Fibroblast of the aortic adventitia (primary cell): ENCODE results near the gene CAMKK1. TPM values are rescaled to one million over a fixed set of nuclear protein-coding genes. Genes with fewer than 3 reads are reported as not detected.
A peak's percentile ranks its signal among the peaks of the same experiment; 100 is the strongest.

Experiments used
- DNase-seq: peaks from one replicate; pipeline ENCODE4 v3.0.0-alpha.2; 2010; ENCODE audit warnings: low read depth
- H3K4me3 ChIP-seq: 2 replicates; pipeline ENCODE4 v1.5.1; 2011; ENCODE audit warnings: low read depth, mild to moderate bottlenecking, control low read depth, low read length, moderate library complexity
- total RNA-seq: library from RNA; depleted of rRNA; stranded (reverse); fragments of >200 nt; gene quantifications from 2 replicates; pipeline ENCODE4 v1.2.3, GENCODE V29; 2012; ENCODE audit warnings: low replicate concordance
- TF ChIP-seq, protein P1 (sequence below): IDR thresholded peaks from 2 replicates; pipeline ENCODE4 v1.5.1; 2011; ENCODE audit warnings: mild to moderate bottlenecking, low read length, control low read depth, inconsistent platforms; ENCODE audit not compliant: insufficient read depth

CAMKK1 gene
- total RNA-seq, 1 donor, result 17.7 TPM

DNA sequence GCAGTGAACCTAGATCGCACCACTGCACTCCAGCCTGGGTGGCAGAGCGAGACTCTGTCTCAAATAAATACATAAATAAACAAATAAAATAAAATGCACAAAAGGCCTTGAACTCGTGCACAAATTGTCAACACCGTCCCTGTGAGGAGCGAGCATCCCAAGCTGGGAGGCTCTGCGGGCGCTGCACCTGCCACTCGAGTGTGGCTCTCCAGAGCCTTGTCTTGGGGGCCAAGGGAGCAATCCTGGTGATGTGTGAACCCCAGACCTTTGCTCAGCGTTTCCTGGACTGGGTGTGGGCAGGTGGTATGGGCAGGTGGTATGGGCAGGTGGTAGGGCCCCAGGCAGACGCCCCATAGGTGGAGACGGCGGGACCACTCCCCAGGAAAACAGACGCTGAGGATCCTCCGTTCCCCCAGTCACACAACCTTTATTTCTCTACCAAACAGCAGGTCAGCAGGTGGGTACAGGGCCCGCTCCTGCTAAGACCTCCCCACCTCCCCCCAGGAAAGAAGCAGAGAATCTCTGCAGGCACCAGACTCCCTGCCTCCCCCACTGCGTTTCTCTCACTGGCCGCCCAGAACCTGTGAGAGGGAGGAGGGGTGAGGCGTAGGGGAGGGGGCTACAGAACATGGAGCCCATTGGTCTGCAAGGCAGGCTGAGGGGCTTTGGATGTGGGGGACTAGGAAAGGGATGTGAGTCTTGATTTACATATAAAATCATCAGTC lies 30.8 kb upstream of the CAMKK1 start:
- TF ChIP-seq, protein P1, sequence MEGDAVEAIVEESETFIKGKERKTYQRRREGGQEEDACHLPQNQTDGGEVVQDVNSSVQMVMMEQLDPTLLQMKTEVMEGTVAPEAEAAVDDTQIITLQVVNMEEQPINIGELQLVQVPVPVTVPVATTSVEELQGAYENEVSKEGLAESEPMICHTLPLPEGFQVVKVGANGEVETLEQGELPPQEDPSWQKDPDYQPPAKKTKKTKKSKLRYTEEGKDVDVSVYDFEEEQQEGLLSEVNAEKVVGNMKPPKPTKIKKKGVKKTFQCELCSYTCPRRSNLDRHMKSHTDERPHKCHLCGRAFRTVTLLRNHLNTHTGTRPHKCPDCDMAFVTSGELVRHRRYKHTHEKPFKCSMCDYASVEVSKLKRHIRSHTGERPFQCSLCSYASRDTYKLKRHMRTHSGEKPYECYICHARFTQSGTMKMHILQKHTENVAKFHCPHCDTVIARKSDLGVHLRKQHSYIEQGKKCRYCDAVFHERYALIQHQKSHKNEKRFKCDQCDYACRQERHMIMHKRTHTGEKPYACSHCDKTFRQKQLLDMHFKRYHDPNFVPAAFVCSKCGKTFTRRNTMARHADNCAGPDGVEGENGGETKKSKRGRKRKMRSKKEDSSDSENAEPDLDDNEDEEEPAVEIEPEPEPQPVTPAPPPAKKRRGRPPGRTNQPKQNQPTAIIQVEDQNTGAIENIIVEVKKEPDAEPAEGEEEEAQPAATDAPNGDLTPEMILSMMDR, result no peak

DNA sequence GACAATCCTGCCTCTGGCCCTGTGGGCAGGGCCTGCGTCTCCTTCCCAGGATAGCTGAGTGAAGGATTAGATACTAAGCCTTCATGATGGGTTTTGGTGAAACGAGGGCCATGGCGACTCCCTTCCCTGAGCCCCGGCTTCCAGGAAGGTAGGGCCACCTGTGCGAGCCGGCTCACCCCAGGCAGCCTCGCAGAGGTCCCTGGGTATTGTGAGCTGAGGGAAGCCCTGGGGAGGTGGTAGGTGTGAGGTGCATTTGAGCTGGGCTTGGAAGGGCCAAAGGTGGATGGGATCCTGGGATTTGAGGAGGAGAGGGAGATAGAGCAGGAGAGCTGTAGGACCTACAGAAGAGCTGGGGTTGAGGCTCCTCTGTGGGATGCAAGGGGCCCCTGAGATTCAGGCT lies 29.9 kb upstream of the CAMKK1 start:
- TF ChIP-seq, protein P1, result no peak
- no peak overlapping the region for H3K4me3 ChIP-seq
- no peak for DNase-seq

More for the DNA sequence above, 30.8 kb upstream of the CAMKK1 start:
- DNase-seq, result no peak
- no peak overlapping the region for H3K4me3 ChIP-seq

DNA sequence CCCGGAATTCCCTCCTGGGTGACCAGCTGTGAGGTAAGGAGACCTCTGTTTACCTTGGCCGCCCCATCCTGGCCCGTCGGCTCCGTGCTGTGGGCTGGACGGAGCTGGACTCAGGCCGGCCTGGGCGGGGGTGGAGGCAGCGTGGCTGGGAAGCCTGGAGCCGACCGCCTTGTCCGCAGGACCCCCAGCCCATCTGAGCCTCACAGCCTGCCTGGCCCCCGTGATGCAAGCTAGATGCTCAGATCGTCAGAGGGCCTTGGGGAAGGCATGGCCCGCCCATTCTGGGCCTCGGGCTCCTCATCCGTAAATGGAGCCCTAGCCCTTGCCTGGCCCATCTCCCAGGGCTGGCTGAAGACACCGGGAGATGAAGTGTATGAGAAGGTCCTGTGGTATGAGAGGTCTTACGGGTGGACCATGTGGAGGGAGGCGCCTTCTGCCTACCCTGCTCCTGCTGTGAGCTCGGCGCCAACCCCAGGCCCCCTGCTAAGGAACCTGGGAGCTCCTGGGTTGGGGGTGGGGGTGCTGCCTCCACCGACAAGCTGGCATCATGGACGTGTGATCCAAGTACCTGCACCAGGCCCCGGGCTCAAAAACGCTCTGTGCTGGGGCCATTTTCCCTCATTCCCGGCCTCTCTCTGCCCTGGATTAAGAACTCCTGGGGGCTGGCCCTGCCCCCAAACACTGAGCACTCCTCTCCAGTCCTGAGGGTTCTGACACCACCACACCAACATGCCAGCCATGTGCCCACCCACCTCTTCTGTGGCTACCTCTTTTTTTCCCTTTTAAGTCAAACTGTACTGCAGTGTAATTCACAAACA lies 28.9 kb upstream of the CAMKK1 start:
- DNase-seq, result peak; percentile 80
- H3K4me3 ChIP-seq, result no peak overlapping the region
- TF ChIP-seq, protein P1, result no peak

DNA sequence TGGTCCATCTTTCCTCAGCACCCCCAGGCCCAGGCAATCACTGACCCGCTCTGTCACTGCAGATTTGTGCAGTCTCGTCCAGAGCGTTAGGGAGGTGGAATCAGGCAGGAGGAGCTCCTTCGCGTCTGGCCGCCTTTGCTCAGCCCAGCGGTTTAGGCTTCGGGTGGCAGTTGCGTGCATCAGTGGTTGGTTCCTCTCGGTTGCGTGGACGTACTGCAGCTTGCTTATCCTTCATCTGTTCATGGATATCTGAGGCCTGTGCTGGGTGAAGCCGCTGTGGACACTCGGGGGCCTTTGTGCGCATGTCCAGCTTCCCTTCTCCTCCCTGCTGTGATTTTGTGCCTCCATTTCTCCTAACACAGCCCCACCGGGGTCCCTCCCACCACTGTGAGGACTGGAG lies 28.2 kb upstream of the CAMKK1 start:
- TF ChIP-seq, protein P1, result no peak
- H3K4me3 ChIP-seq, result no peak overlapping the region
- peak; percentile 25 for DNase-seq

- DNase-seq, result no peak
- no peak overlapping the region for H3K4me3 ChIP-seq
- TF ChIP-seq, protein P1, result no peak
Measured at GRCh38 chr17:3919123-3919624, 26.3 kb upstream of the CAMKK1 start.

DNA sequence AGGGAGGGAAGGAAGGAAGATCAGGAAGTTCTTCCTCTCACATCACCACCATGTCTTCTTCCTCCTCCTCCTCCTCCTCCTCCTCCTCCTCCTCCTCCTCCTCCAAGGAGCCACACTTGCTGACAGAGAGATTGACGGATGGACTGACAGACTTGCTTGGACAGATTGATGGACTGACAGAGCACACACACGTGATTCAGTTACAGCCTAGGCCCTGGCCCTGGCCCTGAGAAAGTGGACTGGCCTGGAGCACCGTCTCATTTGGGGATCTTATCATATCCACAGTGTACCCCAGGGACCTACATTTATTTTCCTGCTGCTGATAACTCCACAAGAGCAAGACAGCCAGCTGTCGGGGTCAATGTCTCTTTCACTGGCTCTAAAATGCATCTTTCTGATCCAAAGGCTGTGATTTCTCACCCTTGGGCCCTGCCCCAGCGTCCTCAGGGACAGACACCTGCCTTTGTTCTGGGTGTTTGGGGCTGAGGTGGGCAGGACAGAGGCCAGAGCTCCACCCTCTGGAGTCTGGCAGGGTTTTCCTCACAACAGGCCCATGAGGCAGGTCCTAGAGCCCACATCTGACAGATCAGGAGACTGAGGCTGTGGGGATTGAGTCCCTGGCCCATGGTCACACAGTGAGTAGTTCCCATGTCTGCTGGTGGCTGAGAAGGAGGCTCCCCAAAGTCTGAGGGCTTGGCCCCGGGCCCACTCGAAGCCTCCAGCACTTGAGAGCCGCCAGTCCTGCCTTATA lies 25.7 kb upstream of the CAMKK1 start:
- TF ChIP-seq, protein P1, result no peak
- no peak for DNase-seq

More for the DNA sequence above, 25.7 kb upstream of the CAMKK1 start:
- no peak overlapping the region for H3K4me3 ChIP-seq
